ENCODE measurements around the gene CAPS. TPM values are rescaled to one million over a fixed set of nuclear protein-coding genes. Genes with fewer than 3 reads are reported as not detected.

Gene CAPS
- polyA plus RNA-seq, 2 of the 4 experiments (the other 2 are of a cell fraction) = 1.4 to 1.7 TPM

GRCh38 chr19:5877427-5877826 lies 36.6 kb upstream of the CAPS start:
- POLR2A ChIA-PET = no interaction called here
- TF ChIP-seq MAFK (IDR thresholded peaks at IDR 0.05; ENCODE audit: partially characterized antibody) = no peak
- no peak for TF ChIP-seq ZFP36 (IDR thresholded peaks at IDR 0.05; ENCODE audit: borderline replicate concordance, partially characterized antibody)
- no peak for TF ChIP-seq NPAS2 (CRISPR knock-in tag; IDR thresholded peaks at IDR 0.05; ENCODE audit: borderline replicate concordance)
- no peak for TF ChIP-seq FOXS1 (CRISPR knock-in tag; IDR thresholded peaks at IDR 0.05)
- no peak for TF ChIP-seq NFE2L2 (conservative IDR thresholded peaks at IDR 0.05; ENCODE audit: low read length)
- TF ChIP-seq CEBPB (IDR thresholded peaks at IDR 0.05) = no peak
- TF ChIP-seq CBX2 (IDR thresholded peaks at IDR 0.05; ENCODE audit: borderline replicate concordance, low read depth) = no peak
- TF ChIP-seq HES2 (IDR thresholded peaks at IDR 0.05) = no peak
- no peak for TF ChIP-seq JUN (IDR thresholded peaks at IDR 0.05)
- TF ChIP-seq HOXB5 (CRISPR knock-in tag; IDR thresholded peaks at IDR 0.05) = no peak
- no peak for TF ChIP-seq FOSB (CRISPR knock-in tag; IDR thresholded peaks at IDR 0.05)
- no peak for TF ChIP-seq MYC (IDR thresholded peaks at IDR 0.05; ENCODE audit: borderline replicate concordance, low read length)
- TF ChIP-seq BCL3 (IDR thresholded peaks at IDR 0.05) = no peak
- no peak for TF ChIP-seq ZC3H11A (IDR thresholded peaks at IDR 0.05)
- TF ChIP-seq RARB (CRISPR knock-in tag; IDR thresholded peaks at IDR 0.05) = no peak
- TF ChIP-seq POLR2AphosphoS2 (conservative IDR thresholded peaks at IDR 0.05; ENCODE audit: low read length) = no peak
- H3K4me1 ChIP-seq = peaks cover 40% of the 10 kb centered on the region

GRCh38 chr19:5877882-5878281 lies 36.2 kb upstream of the CAPS start:
- FAIRE-seq = no peak

More at GRCh38 chr19:5877427-5877826, 36.6 kb upstream of the CAPS start:
- Histone ChIP-seq H3K27ac (no peak overlapping the region), H3K4me3 (no peak overlapping the region), H3K9me3 (no peaks in the 10 kb centered on the region), H3K4me2 (no peak overlapping the region)
- 70% methylated on average over 6 of the region's 8 CpGs for WGBS (ENCODE audit: missing lambda C conversion rate)
- CTCF ChIA-PET = interaction anchor here (1.6 kb wide), 1 partner anchor 73 kb away, joined by 5 read pairs; no protein-coding TSS in a partner anchor
- ATAC-seq (no peak), FAIRE-seq (no peak), DNase-seq (ENCODE audit: low read depth in 1 of 2, low spot score in 1 of 2) (no peak)

More at GRCh38 chr19:5877882-5878281, 36.2 kb upstream of the CAPS start:
- peaks cover 44% of the 10 kb centered on the region for H3K4me1 ChIP-seq
- CTCF ChIA-PET = interaction anchor here (0.8 to 1.6 kb wide), 2 partner anchors 55 to 74 kb away, joined by 3 read pairs; no protein-coding TSS in a partner anchor
- no peak overlapping the region for H3K4me3 ChIP-seq
- WGBS (ENCODE audit: missing lambda C conversion rate) = 78% methylated on average over 3 of the region's 9 CpGs
- ATAC-seq (no peak), DNase-seq (ENCODE audit: low read depth in 1 of 2, low spot score in 1 of 2) (no peak)
- no peak overlapping the region for H3K4me2 ChIP-seq
- POLR2A ChIA-PET = no interaction called here
- no peak overlapping the region for H3K27ac ChIP-seq
- no peaks in the 10 kb centered on the region for H3K9me3 ChIP-seq
- TF ChIP-seq ZNF302 (CRISPR knock-in tag; IDR thresholded peaks at IDR 0.05) (no peak), MAZ (IDR thresholded peaks at IDR 0.05; ENCODE audit: borderline replicate concordance, low read depth, low read length) (no peak), BCL3 (IDR thresholded peaks at IDR 0.05) (no peak), HOXB5 (CRISPR knock-in tag; IDR thresholded peaks at IDR 0.05) (no peak), HOXA7 (CRISPR knock-in tag; IDR thresholded peaks at IDR 0.05) (no peak), HOXB13 (CRISPR knock-in tag; IDR thresholded peaks at IDR 0.05; ENCODE audit: low read depth) (no peak), CHD4 (IDR thresholded peaks at IDR 0.05; ENCODE audit: borderline replicate concordance) (no peak), TP53 (CRISPR knock-in tag; IDR thresholded peaks at IDR 0.05) (no peak), CBX8 (IDR thresholded peaks at IDR 0.05) (no peak), SMC3 (IDR thresholded peaks at IDR 0.05) (no peak), MAFK (IDR thresholded peaks at IDR 0.05; ENCODE audit: partially characterized antibody) (no peak), SREBF2 (IDR thresholded peaks at IDR 0.05) (no peak), E2F6 (IDR thresholded peaks at IDR 0.05; ENCODE audit: borderline replicate concordance, low read depth) (no peak), FOSL2 (IDR thresholded peaks at IDR 0.05) (no peak), FOSL2 (CRISPR knock-in tag; IDR thresholded peaks at IDR 0.05) (no peak)
